SK-N-MC (cell line): Measurements from ENCODE around the gene ADORA2B.
"Not testable (repeated sequence)": the region's sequence is repeated elsewhere in the genome, so short reads cannot be mapped to it uniquely, and the experiment has no call there.

Experiments
- EZH2 ChIP-seq: fragments of 200-600 bp; sonication (generic); IDR thresholded peaks from one replicate; pipeline ENCODE4 v1.6.1; 2017; ENCODE audit warnings: antibody characterized with exemption
- FOXP2 ChIP-seq: optimal IDR thresholded peaks from 2 replicates; pipeline ENCODE3; 2011; ENCODE audit warnings: mild to moderate bottlenecking, moderate library complexity; ENCODE audit not compliant: insufficient read depth; ENCODE audit errors: extremely low read length, control extremely low read depth
- POLR2AphosphoS5 ChIP-seq: IDR thresholded peaks from 2 replicates; pipeline ENCODE4 v1.6.1; 2012; ENCODE audit warnings: mild to moderate bottlenecking, low read depth, low read length, borderline replicate concordance

- not testable (repeated sequence) for TF ChIP-seq POLR2AphosphoS5, EZH2, FOXP2
Measured at GRCh38 chr17:15905236-15905635, 39.7 kb upstream of the ADORA2B start.
